Esophagus squamous epithelium (tissue), 5 donors: ENCODE measurements around the gene CCDC33. TPM values are rescaled to one million over a fixed set of nuclear protein-coding genes. Genes with fewer than 3 reads are reported as not detected.
A peak's percentile ranks its signal among the peaks of the same experiment; 100 is the strongest.

Experiments used
- DNase-seq: peaks from one replicate; lab custom pipeline; 2025; lab: John Stamatoyannopoulos, UW
- H3K27ac ChIP-seq, 4 donors: fragments of 200-600 bp; sonication (generic); one replicate each; pipeline ENCODE4 v1.5.1; 2016 to 2019; ENCODE audit warnings: mild to moderate bottlenecking in 1 of 4
- H3K27me3 ChIP-seq, 4 donors: fragments of 200-600 bp; sonication (generic); 1 replicate in 3 of 4; 2 replicates in 1 of 4; pipeline versions ENCODE4 v1.5.1 to v1.6.0; 2017 to 2021; ENCODE audit warnings: antibody characterized with exemption in 1 of 4
- H3K36me3 ChIP-seq, 3 donors: fragments of 200-600 bp; sonication (generic); one replicate each; pipeline ENCODE4 v1.5.1; 2016 to 2019
- H3K4me1 ChIP-seq, 3 donors: fragments of 200-600 bp; sonication (generic); one replicate each; pipeline ENCODE4 v1.5.1; 2017 to 2019
- H3K4me3 ChIP-seq, 4 donors: fragments of 200-600 bp; sonication (generic); 1 replicate in 3 of 4; 2 replicates in 1 of 4; pipeline ENCODE4 v1.5.1; 2016 to 2019; ENCODE audit warnings: mild to moderate bottlenecking in 2 of 4, moderate library complexity in 1 of 4
- H3K9me3 ChIP-seq, 3 donors: fragments of 200-600 bp; sonication (generic); one replicate each; pipeline ENCODE4 v1.5.1; 2016 to 2019
- POLR2A ChIP-seq, 4 donors: fragments of 450-650 bp; IDR thresholded peaks; one replicate each; pipeline ENCODE4 v1.6.1; 2017; ENCODE audit warnings: antibody characterized with exemption in 4 of 4, mild to moderate bottlenecking in 4 of 4, moderate library complexity in 3 of 4
- WGBS, 2 donors: methylation state at CpG; one replicate each; pipeline ENCODE4 v1.1.5; 2018; 5-methylcytosine and 5-hydroxymethylcytosine counted together
- intact Hi-C: fragments of 100-400 bp; cut with DNase I; formaldehyde crosslinking; loops from one replicate; pipeline ENCODE4 v1.15.0; 2022
- total RNA-seq, 4 donors: library from RNA; depleted of rRNA; stranded (reverse); fragments of >200 nt; gene quantifications; one replicate each; pipeline ENCODE4 v1.1.0, GENCODE V29; 2016
- TF ChIP-seq, protein P1 (sequence below), 6 experiments: fragments of 450-650 bp in 4 of 6; fragments of 200-600 bp in 2 of 6; sonication (generic) in 2 of 6; IDR thresholded peaks; one replicate each; pipeline ENCODE4 v1.5.1; 2016 to 2019; ENCODE audit warnings: antibody characterized with exemption in 6 of 6, mild to moderate bottlenecking in 4 of 6, moderate library complexity in 4 of 6
- donor health status: DM: yes; HTN: yes; CAD: no.

Gene CCDC33
- total RNA-seq, 4 donors from 2014 or later, result not detected

DNA sequence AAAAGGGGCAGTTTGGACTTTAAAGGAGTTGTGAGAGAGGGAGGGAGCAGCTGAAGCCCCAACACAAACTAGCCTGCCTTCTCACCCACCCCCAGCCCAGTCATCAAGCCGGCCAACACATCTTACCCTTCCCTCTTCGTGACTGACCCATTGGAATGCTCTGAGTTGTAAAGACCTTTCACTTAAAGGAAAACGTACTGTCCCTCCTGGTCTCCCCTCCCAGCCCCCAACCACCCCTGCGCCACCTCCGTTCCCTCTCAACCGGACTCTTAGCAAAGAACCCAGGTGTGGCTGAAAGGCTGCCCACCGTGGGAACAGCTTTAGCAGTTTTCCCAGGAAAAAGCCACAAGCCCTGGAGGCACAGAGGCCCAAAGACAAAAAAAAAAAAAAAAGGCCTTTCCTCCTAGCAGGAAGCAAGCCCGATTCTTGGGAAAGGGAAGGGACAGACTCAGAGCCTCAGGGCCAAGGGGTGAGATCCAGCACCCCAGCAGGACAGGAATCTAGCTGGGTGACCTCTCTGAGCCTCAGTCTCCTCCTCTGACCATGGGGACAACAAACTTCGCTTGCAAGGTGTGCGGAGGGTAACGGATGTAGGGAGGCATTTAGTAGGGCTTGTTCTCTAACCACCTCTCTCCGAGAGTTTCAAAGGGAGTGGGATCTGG, 128.9 kb downstream of the CCDC33 start:
- intact Hi-C loops, result no loop called here
- WGBS, 2 donors, result 47 to 56% methylated on average over 6 to 7 of the region's 12 CpGs
- Histone ChIP-seq H3K4me1 (peaks cover 4 to 51% (median 14%) of the 10 kb centered on the region in 3 donors), H3K4me3 (peak overlapping the region; percentile 51 to 71 (median 63)), H3K36me3 (no peaks in the 10 kb centered on the region), H3K9me3 (no peaks in the 10 kb centered on the region), H3K27me3 (peaks cover 0 to 26% (median 0%) of the 10 kb centered on the region in 4 donors), H3K27ac (peak overlapping the region; percentile 56 to 89 (median 82))
- TF ChIP-seq, protein P1, sequence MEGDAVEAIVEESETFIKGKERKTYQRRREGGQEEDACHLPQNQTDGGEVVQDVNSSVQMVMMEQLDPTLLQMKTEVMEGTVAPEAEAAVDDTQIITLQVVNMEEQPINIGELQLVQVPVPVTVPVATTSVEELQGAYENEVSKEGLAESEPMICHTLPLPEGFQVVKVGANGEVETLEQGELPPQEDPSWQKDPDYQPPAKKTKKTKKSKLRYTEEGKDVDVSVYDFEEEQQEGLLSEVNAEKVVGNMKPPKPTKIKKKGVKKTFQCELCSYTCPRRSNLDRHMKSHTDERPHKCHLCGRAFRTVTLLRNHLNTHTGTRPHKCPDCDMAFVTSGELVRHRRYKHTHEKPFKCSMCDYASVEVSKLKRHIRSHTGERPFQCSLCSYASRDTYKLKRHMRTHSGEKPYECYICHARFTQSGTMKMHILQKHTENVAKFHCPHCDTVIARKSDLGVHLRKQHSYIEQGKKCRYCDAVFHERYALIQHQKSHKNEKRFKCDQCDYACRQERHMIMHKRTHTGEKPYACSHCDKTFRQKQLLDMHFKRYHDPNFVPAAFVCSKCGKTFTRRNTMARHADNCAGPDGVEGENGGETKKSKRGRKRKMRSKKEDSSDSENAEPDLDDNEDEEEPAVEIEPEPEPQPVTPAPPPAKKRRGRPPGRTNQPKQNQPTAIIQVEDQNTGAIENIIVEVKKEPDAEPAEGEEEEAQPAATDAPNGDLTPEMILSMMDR (IDR thresholded peaks at IDR 0.05), result no peak
- TF ChIP-seq POLR2A (IDR thresholded peaks at IDR 0.05), result no peak
- no peak for DNase-seq

DNA sequence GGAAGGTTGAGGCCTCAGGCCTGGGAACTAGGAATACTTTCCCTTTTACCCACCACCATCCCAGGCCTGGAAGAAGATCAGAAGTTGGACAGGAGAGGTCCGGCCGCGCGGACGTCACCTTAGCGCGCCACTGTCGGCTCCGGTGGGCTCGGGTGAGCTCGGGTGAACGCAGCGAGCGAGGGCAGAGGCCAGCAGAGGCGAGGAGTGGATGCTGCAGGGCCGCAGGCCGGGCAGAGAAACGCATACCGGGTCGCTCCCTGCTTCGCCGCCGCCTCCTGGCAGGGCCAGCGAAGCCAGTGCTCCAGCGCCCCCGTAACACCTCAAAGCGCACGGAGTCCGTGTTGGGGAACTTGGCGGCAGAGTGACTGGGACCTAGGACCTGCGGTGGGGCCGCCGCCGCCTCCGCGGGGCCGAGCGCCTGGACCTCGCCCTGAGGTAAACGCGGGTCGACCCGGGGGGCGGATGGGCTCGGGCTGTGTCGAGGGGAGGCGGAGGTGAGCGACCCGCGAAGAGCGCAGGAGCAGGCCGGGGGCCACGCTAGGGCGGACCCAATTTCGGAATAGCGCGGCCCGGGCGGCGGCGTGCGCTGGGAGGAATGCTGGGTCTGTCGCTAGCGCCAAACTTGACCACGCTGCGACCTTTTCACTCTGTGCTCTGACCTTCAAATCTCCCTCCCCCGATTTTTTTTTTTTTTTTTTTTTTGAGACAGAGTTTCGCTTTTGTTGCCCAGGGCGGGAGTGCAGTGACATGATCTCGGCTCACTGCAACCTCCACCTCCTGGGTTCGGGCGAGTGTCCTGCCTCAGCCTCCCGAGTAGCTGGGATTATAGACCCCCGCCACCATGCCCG, 129.7 kb downstream of the CCDC33 start:
- 6 to 9% methylated on average over 18 to 49 of the region's 75 CpGs for WGBS, 2 donors
- peak in 1 of 4 donors; percentile 28 for TF ChIP-seq POLR2A (IDR thresholded peaks at IDR 0.05)
- TF ChIP-seq, protein P1 (IDR thresholded peaks at IDR 0.05), result no peak
- no peaks in the 10 kb centered on the region for H3K36me3 ChIP-seq
- H3K9me3 ChIP-seq, result no peaks in the 10 kb centered on the region
- no peak for DNase-seq
- peaks cover 0 to 26% (median 0%) of the 10 kb centered on the region in 4 donors for H3K27me3 ChIP-seq
- peaks cover 4 to 44% (median 9%) of the 10 kb centered on the region in 3 donors for H3K4me1 ChIP-seq
- peak overlapping the region; percentile 51 to 71 (median 63) for H3K4me3 ChIP-seq
- H3K27ac ChIP-seq, result peak overlapping the region; percentile 56 to 89 (median 82)
- intact Hi-C loops, result no loop called here

DNA sequence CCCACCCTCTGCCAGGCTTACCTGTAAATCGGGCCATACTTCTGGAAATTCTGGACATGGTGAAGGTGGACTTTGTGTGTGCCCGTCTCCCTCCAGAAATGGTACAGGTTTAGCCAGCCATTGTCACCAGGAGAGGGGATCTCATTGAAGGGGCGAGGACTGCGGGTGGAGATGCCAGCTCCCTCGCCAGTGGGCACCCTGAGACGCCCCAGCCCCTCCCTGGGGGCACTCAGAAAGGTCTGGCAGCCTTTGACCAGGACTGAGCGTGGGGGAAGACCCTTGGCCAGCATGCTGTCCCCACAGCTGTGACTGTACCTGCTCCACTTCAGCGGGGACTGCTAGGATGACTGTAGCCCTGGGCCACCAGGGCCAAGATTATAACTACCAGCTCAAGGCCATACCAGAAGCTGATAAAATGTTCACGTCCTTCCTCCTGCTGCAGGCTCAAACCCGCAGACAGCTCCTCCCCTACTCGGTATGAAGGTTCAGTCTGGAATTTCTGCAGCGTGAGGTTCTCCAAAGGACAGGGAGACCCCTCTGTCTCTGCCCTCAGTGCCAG, 131.2 kb downstream of the CCDC33 start, which contains the start of gene CYP11A1:
CYP11A1 (minus strand) TSS at position 351 of the 559 bp plus-strand sequence; CDS start at position 290, 61 bp downstream.
- Histone ChIP-seq H3K27me3 (peaks cover 0 to 26% (median 0%) of the 10 kb centered on the region in 4 donors), H3K4me1 (peaks cover 4 to 36% (median 9%) of the 10 kb centered on the region in 3 donors), H3K27ac (peak within 1 kb of the TSS in 3 of 4 donors; percentile 36 to 89 (median 83)), H3K36me3 (no peaks in the 10 kb centered on the region), H3K4me3 (peak within 1 kb of the TSS; percentile 51 to 71 (median 63)), H3K9me3 (no peaks in the 10 kb centered on the region)
- intact Hi-C loops, result no loop called here
- 53 to 90% methylated on average over 2 to 5 of the region's 12 CpGs for WGBS, 2 donors
- DNase-seq, result no peak
- TF ChIP-seq, protein P1 (IDR thresholded peaks at IDR 0.05), result no peak
- no peak for TF ChIP-seq POLR2A (IDR thresholded peaks at IDR 0.05)

DNA sequence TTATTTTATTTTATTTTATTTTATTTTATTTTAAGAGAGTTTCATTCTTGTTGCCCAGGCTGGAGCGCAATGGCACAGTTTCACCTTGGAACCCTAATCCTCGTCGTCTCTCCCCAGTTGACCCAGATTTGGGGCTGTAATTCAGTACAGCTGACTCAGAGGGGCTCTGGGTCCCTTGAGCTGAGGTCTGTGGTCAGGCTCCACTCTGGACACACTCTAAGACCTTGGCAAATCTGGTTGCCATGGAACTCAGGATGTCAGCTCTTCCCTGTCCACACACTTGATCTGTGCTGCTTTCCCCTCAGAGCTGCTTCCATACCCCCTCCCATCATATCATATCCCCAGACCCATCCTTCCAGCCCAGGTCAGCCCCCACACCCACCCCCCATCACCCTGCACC, 132.0 kb downstream of the CCDC33 start:
- Histone ChIP-seq H3K36me3 (no peaks in the 10 kb centered on the region), H3K27ac (no peak overlapping the region), H3K4me3 (peak overlapping the region in 1 of 4 donors; percentile 62), H3K27me3 (peaks cover 0 to 26% (median 0%) of the 10 kb centered on the region in 4 donors), H3K9me3 (no peaks in the 10 kb centered on the region), H3K4me1 (peaks cover 4 to 38% (median 9%) of the 10 kb centered on the region in 3 donors)
- intact Hi-C loops, result no loop called here
- no peak for DNase-seq
- TF ChIP-seq POLR2A (IDR thresholded peaks at IDR 0.05), result no peak
- TF ChIP-seq, protein P1 (IDR thresholded peaks at IDR 0.05), result no peak
- WGBS, 2 donors, result 77 to 82% methylated on average over 3 of the region's 3 CpGs
